GM12892 (cell line): ENCODE data around the gene MYO18B.

Experiments used
- POLR2A ChIP-seq: IDR thresholded peaks from 2 replicates; pipeline ENCODE4 v1.6.1; 2011; ENCODE audit warnings: low read depth, low read length, control low read depth
- POLR2AphosphoS5 ChIP-seq: IDR thresholded peaks from 2 replicates; pipeline ENCODE4 v1.6.1; 2011; ENCODE audit warnings: low read depth, low read length, control low read depth
- TAF1 ChIP-seq: IDR thresholded peaks from 2 replicates; pipeline ENCODE4 v1.6.1; 2011; ENCODE audit warnings: low read depth, mild to moderate bottlenecking, control low read depth, low read length, borderline replicate concordance

- TF ChIP-seq POLR2AphosphoS5 (no peak), POLR2A (no peak), TAF1 (no peak)
Observed at GRCh38 chr22:25698461-25698860, 43.5 kb upstream of the MYO18B start.
